Thyroid gland (tissue), 4 donors: ENCODE measurements around the gene SYAP1. TPM values are rescaled to one million over a fixed set of nuclear protein-coding genes. Genes with fewer than 3 reads are reported as not detected.
"Not testable (repeated sequence)": the region's sequence is repeated elsewhere in the genome, so short reads cannot be mapped to it uniquely, and the experiment has no call there.

Experiments used
- DNase-seq, 2 donors: peaks; one replicate each; pipeline ENCODE4 v3.0.0-alpha.2; 2019
- H3K27ac ChIP-seq, 3 donors: fragments of 200-600 bp; sonication (generic); 1 replicate in 2 of 3; 2 replicates in 1 of 3; pipeline ENCODE4 v1.5.1; 2016 to 2019; ENCODE audit warnings: mild to moderate bottlenecking in 1 of 3, moderate library complexity in 1 of 3
- H3K27me3 ChIP-seq: fragments of 200-600 bp; sonication (generic); one replicate; pipeline ENCODE4 v1.5.1; 2019
- H3K36me3 ChIP-seq, 2 donors: fragments of 200-600 bp; sonication (generic); one replicate each; pipeline ENCODE4 v1.5.1; 2016 to 2019
- H3K4me1 ChIP-seq, 2 donors: fragments of 200-600 bp; sonication (generic); one replicate each; pipeline ENCODE4 v1.5.1; 2017 to 2019
- H3K4me3 ChIP-seq, 3 donors: fragments of 200-600 bp; sonication (generic); replicated peaks in 1 of 3; 1 replicate in 2 of 3; 2 replicates in 1 of 3; pipeline ENCODE4 v1.5.1; 2016; ENCODE audit warnings: mild to moderate bottlenecking in 1 of 3
- H3K9me3 ChIP-seq: fragments of 200-600 bp; sonication (generic); one replicate; pipeline ENCODE4 v1.5.1; 2017
- CTCF ChIP-seq, 6 experiments: fragments of 200-600 bp in 3 of 6; fragments of 450-650 bp in 3 of 6; sonication (generic) in 3 of 6; IDR thresholded peaks; one replicate each; pipeline ENCODE4 v1.5.1; 2016 to 2019; ENCODE audit warnings: antibody characterized with exemption in 6 of 6, mild to moderate bottlenecking in 2 of 6, inconsistent platforms in 1 of 6, moderate library complexity in 1 of 6
- POLR2A ChIP-seq, 2 donors: fragments of 450-650 bp; IDR thresholded peaks; one replicate each; pipeline ENCODE4 v1.6.1; 2017; ENCODE audit warnings: antibody characterized with exemption in 2 of 2, mild to moderate bottlenecking in 2 of 2, moderate library complexity in 1 of 2
- WGBS, 2 donors: methylation state at CpG; one replicate each; pipeline ENCODE4 v1.1.5; 2017; 5-methylcytosine and 5-hydroxymethylcytosine counted together
- intact Hi-C: fragments of 100-400 bp; cut with DNase I; formaldehyde crosslinking; loops from one replicate; pipeline ENCODE4 v1.15.1; 2023
- total RNA-seq, 4 donors: library from RNA; depleted of rRNA; stranded (reverse); fragments of >200 nt; gene quantifications; one replicate each; pipeline ENCODE4 v1.2.3, GENCODE V29; 2016

Gene SYAP1
- total RNA-seq, 4 donors from 2014 or later, result 24.7 to 34.2 (median 31.0) TPM

DNA sequence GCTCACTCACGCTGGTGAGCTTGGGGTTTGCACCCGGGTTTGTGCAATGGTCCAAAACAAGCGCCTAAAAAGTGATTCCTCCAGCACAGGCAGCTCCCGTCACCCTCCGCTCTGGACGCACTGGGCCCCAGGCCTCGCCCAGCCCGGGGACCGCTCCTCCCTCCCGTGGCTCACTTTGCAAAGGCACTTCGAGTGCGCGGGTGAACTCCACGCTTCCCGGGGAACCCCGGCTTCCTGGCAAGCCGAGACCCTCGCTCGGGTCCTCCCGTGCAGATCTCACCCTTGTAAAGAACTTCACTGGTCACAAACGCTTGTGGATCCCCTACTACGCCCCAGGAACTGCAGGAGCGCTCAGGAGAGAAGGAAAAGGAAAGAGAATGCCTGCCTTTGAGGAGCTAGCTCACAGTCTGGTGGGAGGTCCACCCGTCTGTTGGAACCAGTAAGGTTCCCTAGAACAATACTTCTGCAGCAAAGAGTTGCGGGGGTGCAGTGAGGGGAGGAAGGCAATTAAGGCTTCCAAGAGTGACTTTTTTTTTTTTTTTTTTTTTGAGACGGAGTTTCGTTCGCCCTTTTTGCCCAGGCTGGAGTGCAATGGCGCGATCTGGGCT, 6.8 kb upstream of the SYAP1 start, which contains the start of gene CTPS2:
Gene CTPS2, minus strand, starts transcription at position 122 of the 608 bp plus-strand sequence. CDS start 9,767 bp downstream, outside the sequence.
- peak; percentile 60 to 73 for DNase-seq
- intact Hi-C loops, result loop anchor here (10.0 kb wide), 1 partner anchor 72 kb away; the partner anchor contains the start of gene TXLNG
- peak within 1 kb of the TSS in 2 of 3 donors; percentile 43 for H3K4me3 ChIP-seq
- peaks cover 10% of the 10 kb centered on the region for H3K27me3 ChIP-seq
- no peaks in the 10 kb centered on the region for H3K9me3 ChIP-seq
- no peaks in the 10 kb centered on the region for H3K4me1 ChIP-seq
- no peaks in the 10 kb centered on the region for H3K36me3 ChIP-seq
- peak in 1 of 2 donors; percentile 61 for TF ChIP-seq POLR2A (IDR thresholded peaks at IDR 0.05)
- TF ChIP-seq CTCF (IDR thresholded peaks at IDR 0.05), result no peak
- H3K27ac ChIP-seq, result peak within 1 kb of the TSS; percentile 23 to 83 (median 67)
- WGBS, 2 donors, result 16 to 27% methylated on average over 6 to 7 of the region's 30 CpGs

DNA sequence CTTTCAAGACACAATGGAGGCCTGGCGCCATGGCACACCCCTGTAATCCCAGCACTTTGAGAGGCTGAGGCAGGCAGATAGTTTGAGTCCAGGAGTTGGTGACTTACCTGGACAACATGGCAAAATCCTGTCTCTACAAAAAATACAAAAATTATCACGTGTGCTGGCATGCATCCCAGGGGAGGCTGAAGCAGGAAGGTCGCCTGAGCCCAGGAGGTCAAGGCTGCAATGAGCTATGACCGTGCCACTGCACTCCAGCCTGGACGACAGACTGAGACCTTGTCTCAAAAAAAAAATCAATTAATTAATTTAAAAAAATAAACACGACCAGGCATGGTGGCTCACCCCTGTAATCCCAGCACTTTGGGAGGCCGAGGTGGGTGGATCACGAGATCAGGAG, 4.9 kb upstream of the SYAP1 start:
- Histone ChIP-seq H3K27me3 (peaks cover 10% of the 10 kb centered on the region), H3K4me3 (no peak overlapping the region), H3K9me3 (no peaks in the 10 kb centered on the region), H3K27ac (no peak overlapping the region), H3K36me3 (no peaks in the 10 kb centered on the region), H3K4me1 (no peaks in the 10 kb centered on the region)
- 90 to 94% methylated on average over 8 of the region's 8 CpGs for WGBS, 2 donors
- intact Hi-C loops, result loop anchor here (10.0 kb wide), 1 partner anchor 70 kb away; the partner anchor contains the start of gene TXLNG
- no peak for DNase-seq
- TF ChIP-seq CTCF (IDR thresholded peaks at IDR 0.05), result no peak
- TF ChIP-seq POLR2A (IDR thresholded peaks at IDR 0.05), result no peak

DNA sequence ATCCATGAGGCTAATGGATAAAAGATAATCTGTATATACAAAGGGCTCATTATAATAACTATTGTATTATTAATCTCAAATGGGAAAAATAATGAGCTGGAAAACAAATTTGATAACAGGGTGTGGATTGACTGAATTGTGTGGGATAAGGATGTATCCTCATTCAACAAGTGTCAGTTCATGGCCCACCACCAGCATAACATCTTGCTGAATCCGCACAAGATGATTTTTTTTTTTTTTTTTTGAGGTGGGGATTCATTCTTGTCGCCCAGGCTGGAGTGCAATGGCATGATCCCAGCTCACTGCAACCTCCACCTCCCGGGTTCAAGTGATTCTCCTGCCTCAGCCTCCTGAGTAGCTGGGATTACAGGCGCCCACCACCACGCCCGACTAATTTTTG, 3.8 kb upstream of the SYAP1 start:
- not testable (repeated sequence) for H3K36me3 ChIP-seq, H3K27ac ChIP-seq, H3K27me3 ChIP-seq, H3K9me3 ChIP-seq, H3K4me3 ChIP-seq, DNase-seq, H3K4me1 ChIP-seq
- WGBS, 2 donors, result 91 to 94% methylated on average over 6 of the region's 6 CpGs
- intact Hi-C loops, result loop anchor here (10.0 kb wide), 1 partner anchor 69 kb away; the partner anchor contains the start of gene TXLNG

DNA sequence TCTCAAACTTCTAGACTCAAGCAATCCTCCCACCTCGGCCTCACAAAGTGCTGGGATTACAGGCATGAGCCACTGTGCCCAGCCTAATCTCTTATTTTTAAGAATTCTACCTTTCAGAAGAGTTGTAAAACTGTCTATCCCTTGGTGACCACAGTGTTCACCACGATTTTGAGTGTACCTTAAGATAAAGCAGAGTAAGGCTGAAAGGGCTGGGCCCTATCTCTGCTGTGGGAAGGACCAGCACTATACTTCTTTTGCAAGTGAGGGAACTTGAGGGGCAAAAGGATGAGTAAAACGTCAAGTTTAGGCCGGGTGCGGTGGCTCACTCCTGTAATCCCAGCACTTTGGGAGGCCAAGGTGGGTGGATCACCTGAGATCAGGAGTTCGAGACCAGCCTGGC, 3.0 kb upstream of the SYAP1 start:
- 83 to 89% methylated on average over 6 of the region's 6 CpGs for WGBS, 2 donors
- H3K4me3 ChIP-seq, H3K27ac ChIP-seq, H3K36me3 ChIP-seq, DNase-seq, H3K9me3 ChIP-seq, H3K27me3 ChIP-seq: not testable (repeated sequence)
- intact Hi-C loops, result loop anchor here (10.0 kb wide), 1 partner anchor 68 kb away; the partner anchor contains the start of gene TXLNG
- H3K4me1 ChIP-seq, result peaks cover 9 to 12% of the 10 kb centered on the region in 2 donors

DNA sequence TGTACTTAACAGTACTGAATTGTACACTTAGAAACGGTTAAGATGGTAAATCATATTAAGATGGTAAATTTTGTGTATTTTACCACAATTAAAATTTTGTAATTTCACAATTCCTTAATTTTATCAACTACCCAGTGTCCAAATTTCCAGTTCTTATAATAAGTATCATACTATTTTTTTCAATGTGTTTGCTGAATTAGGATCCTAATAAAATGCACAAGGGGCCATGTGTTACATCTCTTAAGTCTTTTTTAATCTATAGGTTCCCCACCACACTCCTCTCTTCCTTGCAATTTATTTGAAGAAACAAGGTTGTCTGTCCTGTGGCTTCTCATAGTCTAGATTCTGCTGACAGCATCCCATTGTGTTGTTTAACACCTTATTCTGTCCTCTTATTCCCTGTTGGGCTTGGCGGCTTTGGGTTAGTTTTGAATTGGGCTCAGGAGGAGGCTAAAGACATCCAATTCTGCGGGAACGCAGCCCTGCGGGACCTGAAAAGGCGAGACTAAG, 533 bp upstream of the SYAP1 start:
- no peaks in the 10 kb centered on the region for H3K36me3 ChIP-seq
- peaks cover 9 to 12% of the 10 kb centered on the region in 2 donors for H3K4me1 ChIP-seq
- peak overlapping the region; percentile 78 to 93 (median 84) for H3K27ac ChIP-seq
- H3K9me3 ChIP-seq, result no peaks in the 10 kb centered on the region
- intact Hi-C loops, result loop anchor here (10.0 kb wide), 1 partner anchor 66 kb away; the partner anchor contains the start of gene TXLNG
- H3K4me3 ChIP-seq, result peak overlapping the region in 2 of 3 donors; percentile 15 to 66
- WGBS, 2 donors, result 11 to 23% methylated on average over 4 to 6 of the region's 6 CpGs
- TF ChIP-seq POLR2A (IDR thresholded peaks at IDR 0.05) (no peak), CTCF (IDR thresholded peaks at IDR 0.05) (no peak)
- DNase-seq, result no peak
- no peaks in the 10 kb centered on the region for H3K27me3 ChIP-seq

GRCh38 chrX:16722481-16722880, 3.1 kb downstream of the SYAP1 start:
- 91 to 94% methylated on average over 4 of the region's 4 CpGs for WGBS, 2 donors
- H3K9me3 ChIP-seq, result no peaks in the 10 kb centered on the region
- TF ChIP-seq CTCF (IDR thresholded peaks at IDR 0.05) (no peak), POLR2A (IDR thresholded peaks at IDR 0.05) (no peak)
- peaks cover 9 to 12% of the 10 kb centered on the region in 2 donors for H3K4me1 ChIP-seq
- no peak overlapping the region for H3K4me3 ChIP-seq
- no peak for DNase-seq
- H3K27me3 ChIP-seq, result no peaks in the 10 kb centered on the region
- H3K36me3 ChIP-seq, result no peaks in the 10 kb centered on the region
- no peak overlapping the region for H3K27ac ChIP-seq
- intact Hi-C loops, result no loop called here
